ENCODE measurements around the gene TAX1BP3. TPM values are rescaled to one million over a fixed set of nuclear protein-coding genes. Genes with fewer than 3 reads are reported as not detected.
A peak's percentile ranks its signal among the peaks of the same experiment; 100 is the strongest.

TAX1BP3 gene
- total and polyA plus RNA-seq, 9 of the 15 experiments (the other 6 are each of a cell fraction or from before 2014, with no cell fraction given): 0.99 to 14.5 (median 6.2) TPM

- no peak for TF ChIP-seq ZFP91 (CRISPR knock-in tag; IDR thresholded peaks at IDR 0.05)
- TF ChIP-seq CBX5 (IDR thresholded peaks at IDR 0.05; ENCODE audit: borderline replicate concordance, low read depth): no peak
- TF ChIP-seq HEY1 (CRISPR knock-in tag; IDR thresholded peaks at IDR 0.05; ENCODE audit: borderline replicate concordance): no peak
- TF ChIP-seq, protein P1, sequence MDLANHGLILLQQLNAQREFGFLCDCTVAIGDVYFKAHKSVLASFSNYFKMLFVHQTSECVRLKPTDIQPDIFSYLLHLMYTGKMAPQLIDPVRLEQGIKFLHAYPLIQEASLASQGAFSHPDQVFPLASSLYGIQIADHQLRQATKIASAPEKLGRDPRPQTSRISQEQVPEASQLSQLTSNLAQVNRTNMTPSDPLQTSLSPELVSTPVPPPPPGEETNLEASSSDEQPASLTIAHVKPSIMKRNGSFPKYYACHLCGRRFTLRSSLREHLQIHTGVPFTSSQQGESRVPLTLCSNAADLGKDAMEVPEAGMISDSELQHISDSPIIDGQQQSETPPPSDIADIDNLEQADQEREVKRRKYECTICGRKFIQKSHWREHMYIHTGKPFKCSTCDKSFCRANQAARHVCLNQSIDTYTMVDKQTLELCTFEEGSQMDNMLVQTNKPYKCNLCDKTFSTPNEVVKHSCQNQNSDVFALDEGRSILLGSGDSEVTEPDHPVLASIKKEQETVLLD (IDR thresholded peaks at IDR 0.05): peak; percentile 97
- no peak for TF ChIP-seq CBX8 (IDR thresholded peaks at IDR 0.05; ENCODE audit: borderline replicate concordance, extremely low read depth, low read depth, low read length, poor library complexity, severe bottlenecking)
- TF ChIP-seq RBFOX2 (IDR thresholded peaks at IDR 0.05; ENCODE audit: low read depth, low read length): peak; percentile 96
- TF ChIP-seq TGIF2 (CRISPR knock-in tag; IDR thresholded peaks at IDR 0.05): no peak
- TF ChIP-seq ZFP30 (CRISPR knock-in tag; IDR thresholded peaks at IDR 0.05; ENCODE audit: borderline replicate concordance): no peak
- TF ChIP-seq STAT6 (CRISPR knock-in tag; IDR thresholded peaks at IDR 0.05): no peak
- TF ChIP-seq CHD2 (IDR thresholded peaks at IDR 0.05; ENCODE audit: low read depth, low read length): no peak
- peak; percentile 54; the same call in 1 of the 2 replicates for TF ChIP-seq NFRKB (IDR thresholded peaks at IDR 0.05; ENCODE audit: low read depth)
- TF ChIP-seq OTX1 (CRISPR knock-in tag; IDR thresholded peaks at IDR 0.05): no peak
- peak; percentile 15 for TF ChIP-seq FOS (IDR thresholded peaks at IDR 0.05; ENCODE audit: extremely low read depth, insufficient read length)
- TF ChIP-seq VEZF1 (CRISPR knock-in tag; IDR thresholded peaks at IDR 0.05): peak; percentile 62
- no peak for TF ChIP-seq NFE2 (IDR thresholded peaks at IDR 0.05; ENCODE audit: low read depth)
- peak; percentile 88 for TF ChIP-seq POLR2A (conservative IDR thresholded peaks at IDR 0.05)
- peak; percentile 55 for TF ChIP-seq PHF20 (IDR thresholded peaks at IDR 0.05; ENCODE audit: partially characterized antibody)
- TF ChIP-seq MBD2 (IDR thresholded peaks at IDR 0.05; ENCODE audit: borderline replicate concordance, low read depth): no peak
- TF ChIP-seq, protein P2, sequence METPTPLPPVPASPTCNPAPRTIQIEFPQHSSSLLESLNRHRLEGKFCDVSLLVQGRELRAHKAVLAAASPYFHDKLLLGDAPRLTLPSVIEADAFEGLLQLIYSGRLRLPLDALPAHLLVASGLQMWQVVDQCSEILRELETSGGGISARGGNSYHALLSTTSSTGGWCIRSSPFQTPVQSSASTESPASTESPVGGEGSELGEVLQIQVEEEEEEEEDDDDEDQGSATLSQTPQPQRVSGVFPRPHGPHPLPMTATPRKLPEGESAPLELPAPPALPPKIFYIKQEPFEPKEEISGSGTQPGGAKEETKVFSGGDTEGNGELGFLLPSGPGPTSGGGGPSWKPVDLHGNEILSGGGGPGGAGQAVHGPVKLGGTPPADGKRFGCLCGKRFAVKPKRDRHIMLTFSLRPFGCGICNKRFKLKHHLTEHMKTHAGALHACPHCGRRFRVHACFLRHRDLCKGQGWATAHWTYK (CRISPR knock-in tag; IDR thresholded peaks at IDR 0.05): 0 out of 2 replicates have a peak, but pooled peaks have one; percentile 25
- 0 out of 2 replicates have a peak, but pooled peaks have one; percentile 46 for TF ChIP-seq LCOR (CRISPR knock-in tag; IDR thresholded peaks at IDR 0.05)
These were observed at the start of gene TAX1BP3, which contains the start of gene EMC6 (continued) for GRCh38 chr17:3668279-3669084.

Measured in K562 (cell line).